ENCODE results near the gene ENKUR.

DNA sequence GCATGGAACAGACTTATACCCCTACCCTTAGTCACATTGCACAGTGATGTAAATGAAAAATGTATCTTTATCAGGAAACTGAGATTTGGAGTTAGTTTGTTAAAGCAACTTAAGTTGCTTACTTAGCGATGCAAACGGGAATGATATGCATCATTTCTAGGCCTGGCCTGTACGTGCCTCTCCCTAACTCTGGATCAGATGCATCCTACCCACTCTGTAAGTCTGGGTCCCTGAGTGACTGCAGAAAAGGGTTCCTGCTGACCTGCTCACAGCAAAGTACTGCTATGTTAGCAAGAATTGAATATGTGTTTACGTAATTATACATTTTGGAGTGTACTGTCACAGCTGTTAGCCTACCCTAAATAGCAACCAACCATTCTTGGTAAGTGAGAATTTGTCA is 32.8 kb downstream of the ENKUR start:
- TF ChIP-seq POLR2AphosphoS5 (IDR thresholded peaks at IDR 0.05; ENCODE audit: low read depth, low read length) (no peak), POLR2A (IDR thresholded peaks at IDR 0.05; ENCODE audit: low read depth, low read length) (no peak), TAF1 (IDR thresholded peaks at IDR 0.05; ENCODE audit: borderline replicate concordance, low read depth, low read length) (no peak)

All from GM12892 (cell line).